MCF 10A (cell line): ENCODE data around the gene NR2C2. TPM values are rescaled to one million over a fixed set of nuclear protein-coding genes. Genes with fewer than 3 reads are reported as not detected.
A peak's percentile ranks its signal among the peaks of the same experiment; 100 is the strongest.

Source experiments
- BruUV-seq: library from RNA; stranded (reverse); fragments of 400-500 nt; replicated peaks from 2 replicates; lab custom pipeline; 2021; lab: Mats Ljungman, UMichigan
- CTCF ChIA-PET: fragments of 300-600 bp; sonication (Branson Sonifier 250); formaldehyde crosslinking; extraction: SDS; loops from one replicate; lab custom pipeline; 2021; ENCODE audit warnings: antibody characterized with exemption, inconsistent platforms; lab: Yijun Ruan, JAX
- POLR2A ChIA-PET: fragments of 300-600, 350-650 bp; sonication (Branson Sonifier 250); formaldehyde crosslinking; extraction: SDS; loops from one replicate; lab custom pipeline; 2020; ENCODE audit warnings: antibody characterized with exemption, inconsistent platforms; lab: Yijun Ruan, JAX
- DNase-seq: peaks from one replicate; pipeline ENCODE4 v3.0.0-alpha.2; 2018; ENCODE audit not compliant: unreplicated experiment
- H3K27ac Mint-ChIP-seq: one replicate; pipeline ENCODE4 v1.8.0; 2022; ENCODE audit warnings: mild to moderate bottlenecking, low read depth, mixed read lengths; ENCODE audit not compliant: unreplicated experiment
- H3K27me3 Mint-ChIP-seq: one replicate; pipeline ENCODE4 v1.8.0; 2022; ENCODE audit warnings: mixed read lengths; ENCODE audit not compliant: insufficient read depth, unreplicated experiment
- H3K36me3 Mint-ChIP-seq: one replicate; pipeline ENCODE4 v1.8.0; 2022; ENCODE audit warnings: mild to moderate bottlenecking, moderate library complexity, mixed read lengths; ENCODE audit not compliant: insufficient read depth, unreplicated experiment
- H3K4me1 Mint-ChIP-seq: one replicate; pipeline ENCODE4 v1.8.0; 2022; ENCODE audit warnings: mixed read lengths; ENCODE audit not compliant: insufficient read depth, unreplicated experiment
- H3K4me3 Mint-ChIP-seq: one replicate; pipeline ENCODE4 v1.8.0; 2022; ENCODE audit warnings: mild to moderate bottlenecking, moderate library complexity, mixed read lengths; ENCODE audit not compliant: unreplicated experiment
- H3K9me3 Mint-ChIP-seq: one replicate; pipeline ENCODE4 v1.8.0; 2022; ENCODE audit warnings: mixed read lengths; ENCODE audit not compliant: unreplicated experiment
- CTCF ChIP-seq: fragments of 200-600 bp; IDR thresholded peaks from one replicate; pipeline ENCODE4 v1.8.0; 2022; ENCODE audit warnings: antibody characterized with exemption, mild to moderate bottlenecking; ENCODE audit not compliant: unreplicated experiment
- intact Hi-C: fragments of 100-400 bp; cut with micrococcal nuclease; formaldehyde crosslinking; loops from 2 replicates; pipeline ENCODE4 v1.14.1; 2022
- total RNA-seq: library from RNA; stranded (reverse); gene quantifications from 2 replicates; pipeline ENCODE4 v1.2.3, GENCODE V29; 2022

NR2C2 gene
- total RNA-seq, 1 experiment from 2014 or later, result 42.4 TPM

DNA sequence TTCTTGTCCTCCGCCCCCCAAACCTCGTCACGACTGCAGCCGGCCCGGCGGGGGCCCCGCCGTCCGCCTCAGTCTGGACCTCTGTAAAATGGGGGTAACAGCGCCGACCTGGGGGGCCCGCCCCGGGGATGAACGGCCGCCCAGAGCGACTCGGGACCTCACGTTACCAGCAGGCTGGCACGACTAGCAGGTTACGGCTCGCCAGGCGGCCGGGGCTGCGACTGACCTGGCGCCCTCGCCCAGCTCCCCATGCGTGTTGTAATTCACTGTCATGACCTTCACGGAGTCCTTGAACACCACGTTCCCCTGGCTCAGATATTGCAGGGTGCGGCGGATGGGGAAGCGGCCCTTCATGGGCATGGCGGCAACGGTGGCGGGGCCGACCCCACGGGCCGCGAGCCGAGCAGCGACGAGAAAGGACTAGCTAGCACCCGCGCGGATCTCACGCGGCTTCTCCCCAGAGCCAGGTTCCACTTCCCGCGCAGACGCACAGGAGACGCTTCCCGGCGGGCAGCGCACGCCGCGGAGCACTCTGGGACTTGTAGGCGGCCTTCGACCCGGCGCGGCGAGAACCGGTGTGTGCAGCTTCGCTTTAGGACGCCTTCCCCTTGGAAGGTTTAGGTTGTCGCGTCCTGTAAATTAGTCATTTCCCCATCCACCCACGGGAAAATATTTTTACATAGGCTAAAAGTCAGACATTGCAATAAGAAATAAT is 117.6 kb downstream of the NR2C2 start, which contains the start of gene MRPS25:
Gene MRPS25, minus strand, starts transcription at position 481 of the 715 bp plus-strand sequence. Its CDS starts 121 bp downstream, at position 360.
- no peaks in the 10 kb centered on the region for H3K9me3 Mint-ChIP-seq
- H3K4me3 Mint-ChIP-seq, result peak within 1 kb of the TSS; percentile 80
- no peak for TF ChIP-seq CTCF
- POLR2A ChIA-PET, result interaction anchor here (0.6 to 3.3 kb wide), 25 partner anchors 8 to 941 kb away, joined by 3 to 49 read pairs (median 4); partner anchors contain the start of genes BTD, C3orf20, CAPN7 and CCDC174
- CTCF ChIA-PET, result interaction anchor here (0.6 to 1.7 kb wide), 3 partner anchors 13 to 139 kb away, joined by 3 to 6 read pairs (median 4); no protein-coding TSS in a partner anchor
- TSS peak; percentile 42 for BruUV-seq
- DNase-seq, result peak; percentile 90
- peak within 1 kb of the TSS; percentile 93 for H3K27ac Mint-ChIP-seq
- peaks cover 16% of the 10 kb centered on the region for H3K36me3 Mint-ChIP-seq
- H3K27me3 Mint-ChIP-seq, result no peaks in the 10 kb centered on the region
- intact Hi-C loops, result loop anchor here (2.0 to 5.0 kb wide), 2 partner anchors 34 to 138 kb away; partner anchors contain the start of gene RBSN
- peaks cover 10% of the 10 kb centered on the region for H3K4me1 Mint-ChIP-seq

DNA sequence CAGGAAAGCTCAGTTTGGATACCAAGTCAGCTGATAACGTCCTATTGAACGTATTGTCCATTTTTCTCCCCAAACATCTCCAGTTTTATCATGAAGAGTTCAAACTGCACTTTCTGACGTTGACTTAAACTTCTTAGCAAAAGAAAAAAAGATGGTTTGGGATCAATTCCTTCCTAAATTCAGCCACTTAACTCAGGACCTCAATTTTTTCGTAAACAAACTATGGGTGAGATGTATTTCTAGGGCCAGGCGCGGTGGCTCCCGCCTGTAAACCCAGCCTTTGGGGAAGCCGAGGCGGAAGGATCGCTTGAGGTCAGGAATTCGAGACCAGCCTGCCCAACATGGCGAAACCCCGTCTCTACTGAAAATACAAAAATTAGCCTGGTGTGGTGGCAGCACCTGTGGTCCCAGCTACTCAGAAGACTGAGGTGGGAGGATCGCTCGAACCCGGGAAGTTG is 118.2 kb downstream of the NR2C2 start:
- intact Hi-C loops, result loop anchor here (2.0 to 5.0 kb wide), 2 partner anchors 33 to 138 kb away; partner anchors contain the start of gene RBSN
- Mint-ChIP-seq H3K4me1 (peaks cover 10% of the 10 kb centered on the region), H3K27me3 (no peaks in the 10 kb centered on the region), H3K4me3 (peak overlapping the region; percentile 80), H3K9me3 (no peaks in the 10 kb centered on the region), H3K27ac (peak overlapping the region; percentile 93), H3K36me3 (peaks cover 20% of the 10 kb centered on the region)
- ChIA-PET POLR2A (interaction anchor here (0.6 to 3.3 kb wide), 18 partner anchors 7 to 941 kb away, joined by 3 to 49 read pairs (median 6); partner anchors contain the start of genes BTD, C3orf20, CAPN7 and CCDC174), CTCF (interaction anchor here (0.6 to 1.7 kb wide), 2 partner anchors 86 to 139 kb away, joined by 3 to 6 read pairs; no protein-coding TSS in a partner anchor)
- no peak for TF ChIP-seq CTCF
- no peak for DNase-seq
- no TSS peak for BruUV-seq

GRCh38 chr3:15066467-15066866 is 119.1 kb downstream of the NR2C2 start:
- DNase-seq, result no peak
- peak overlapping the region; percentile 4 for H3K27ac Mint-ChIP-seq
- no peaks in the 10 kb centered on the region for H3K9me3 Mint-ChIP-seq
- intact Hi-C loops, result loop anchor here (5.0 kb wide), 1 partner anchor 139 kb away; no protein-coding TSS in a partner anchor
- CTCF ChIA-PET, result no interaction called here
- POLR2A ChIA-PET, result interaction anchor here (1.1 to 2.9 kb wide), 3 partner anchors 14 to 942 kb away, joined by 3 to 49 read pairs (median 6); partner anchors contain the start of genes CHCHD4, RBSN and TMEM43
- H3K36me3 Mint-ChIP-seq, result peaks cover 28% of the 10 kb centered on the region
- TF ChIP-seq CTCF, result no peak
- H3K4me1 Mint-ChIP-seq, result peaks cover 10% of the 10 kb centered on the region
- H3K27me3 Mint-ChIP-seq, result no peaks in the 10 kb centered on the region
- no peak overlapping the region for H3K4me3 Mint-ChIP-seq
- no TSS peak for BruUV-seq

DNA sequence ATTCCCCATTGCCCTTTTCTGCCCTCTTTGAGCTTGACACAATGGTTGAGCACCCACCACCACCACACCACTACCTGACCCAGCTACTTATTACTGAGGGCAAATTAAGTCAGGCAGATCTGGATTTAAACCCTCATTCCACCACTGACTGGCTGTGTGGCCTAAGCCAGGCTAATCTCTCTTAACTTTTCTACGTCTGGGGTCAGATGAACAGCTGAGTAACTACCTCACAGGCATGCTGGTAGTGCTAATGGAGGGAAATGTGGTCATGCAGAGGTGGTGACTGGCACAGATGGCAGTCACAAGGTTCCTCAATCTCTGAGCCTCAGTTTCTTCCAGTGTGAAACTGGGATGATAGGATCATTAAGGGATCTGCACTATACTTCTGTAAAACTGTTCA is 122.1 kb downstream of the NR2C2 start:
- Mint-ChIP-seq H3K4me1 (no peaks in the 10 kb centered on the region), H3K27me3 (no peaks in the 10 kb centered on the region), H3K27ac (no peak overlapping the region), H3K36me3 (peaks cover 55% of the 10 kb centered on the region), H3K4me3 (no peak overlapping the region), H3K9me3 (no peaks in the 10 kb centered on the region)
- no peak for DNase-seq
- intact Hi-C loops, result loop anchor here (5.0 kb wide), 1 partner anchor 142 kb away; no protein-coding TSS in a partner anchor
- POLR2A ChIA-PET, result interaction anchor here (1.1 kb wide), 1 partner anchor 33 kb away, joined by 3 read pairs; no protein-coding TSS in a partner anchor
- TF ChIP-seq CTCF, result no peak
- CTCF ChIA-PET, result no interaction called here
- no TSS peak for BruUV-seq
